ENCODE data around the gene METRNL. TPM values are rescaled to one million over a fixed set of nuclear protein-coding genes. Genes with fewer than 3 reads are reported as not detected.
A peak's percentile ranks its signal among the peaks of the same experiment; 100 is the strongest.

The METRNL gene
- total and polyA plus RNA-seq, 8 donors: 12.7 to 61.8 (median 19.2) TPM

GRCh38 chr17:83115202-83115651 lies 35.8 kb downstream of the METRNL start:
- intact Hi-C loops (cut with DNase I): no loop called here
- peaks cover 0 to 9% of the 10 kb centered on the region in 2 donors for H3K4me1 ChIP-seq
- peak in 1 of 4 donors; percentile 71 for DNase-seq
- no peak overlapping the region for H3K4me3 ChIP-seq
- H3K36me3 ChIP-seq: no peaks in the 10 kb centered on the region
- peaks cover 0 to 25% of the 10 kb centered on the region in 2 donors for H3K27me3 ChIP-seq
- no peak for ATAC-seq
- H3K9me3 ChIP-seq: no peaks in the 10 kb centered on the region
- TF ChIP-seq CTCF (IDR thresholded peaks at IDR 0.05): no peak
- H3K27ac ChIP-seq: no peak overlapping the region

- H3K4me3 ChIP-seq: no peak overlapping the region
- no peak for TF ChIP-seq CTCF (IDR thresholded peaks at IDR 0.05)
- peaks cover 0 to 8% of the 10 kb centered on the region in 2 donors for H3K4me1 ChIP-seq
- DNase-seq (peak in 1 of 4 donors; percentile 52), ATAC-seq (no peak)
- peaks cover 0 to 25% of the 10 kb centered on the region in 2 donors for H3K27me3 ChIP-seq
- no peak overlapping the region for H3K27ac ChIP-seq
- intact Hi-C loops (cut with DNase I): no loop called here
- H3K36me3 ChIP-seq: no peaks in the 10 kb centered on the region
- no peaks in the 10 kb centered on the region for H3K9me3 ChIP-seq
Measured at GRCh38 chr17:83115832-83116231, 36.4 kb downstream of the METRNL start.

DNA sequence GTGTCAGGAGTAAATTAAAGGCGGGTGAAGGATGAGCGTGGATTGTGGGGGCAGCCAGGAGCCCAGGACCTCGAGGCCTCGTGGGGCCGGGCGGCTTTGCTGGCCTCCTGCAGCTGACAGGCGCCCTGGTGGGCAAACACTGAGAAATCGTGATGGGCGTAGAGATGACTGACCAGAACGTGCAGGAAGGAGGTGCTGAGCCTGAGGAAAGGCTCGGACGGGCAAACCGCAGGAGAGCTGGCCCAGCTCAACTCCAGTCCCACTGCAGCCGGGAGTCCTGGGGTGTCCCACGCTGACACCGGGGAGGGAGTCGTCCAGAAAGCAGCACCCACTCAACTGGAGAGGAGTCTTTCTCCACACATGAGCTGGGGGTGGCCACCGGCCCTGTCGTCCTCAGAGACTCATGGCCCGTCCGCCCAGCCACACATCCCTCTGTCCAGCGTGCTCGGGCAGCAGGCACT lies 36.9 kb downstream of the METRNL start:
- Histone ChIP-seq H3K36me3 (no peaks in the 10 kb centered on the region), H3K4me3 (no peak overlapping the region), H3K4me1 (peaks cover 0 to 7% of the 10 kb centered on the region in 2 donors), H3K27ac (no peak overlapping the region), H3K9me3 (no peaks in the 10 kb centered on the region), H3K27me3 (peaks cover 0 to 23% of the 10 kb centered on the region in 2 donors)
- ATAC-seq: no peak
- DNase-seq: peak in 2 of 4 donors; percentile 10 to 73
- intact Hi-C loops (cut with DNase I): no loop called here
- TF ChIP-seq CTCF (IDR thresholded peaks at IDR 0.05): no peak

GRCh38 chr17:83116783-83117555 lies 37.6 kb downstream of the METRNL start:
- DNase-seq: peak in 2 of 4 donors; percentile 18 to 37
- no peak for TF ChIP-seq CTCF (IDR thresholded peaks at IDR 0.05)
- Histone ChIP-seq H3K36me3 (no peaks in the 10 kb centered on the region), H3K4me3 (no peak overlapping the region), H3K27me3 (peaks cover 0 to 22% of the 10 kb centered on the region in 2 donors), H3K27ac (no peak overlapping the region), H3K4me1 (peaks cover 0 to 7% of the 10 kb centered on the region in 2 donors), H3K9me3 (no peaks in the 10 kb centered on the region)
- ATAC-seq: no peak
- intact Hi-C loops (cut with DNase I): no loop called here

- no peaks in the 10 kb centered on the region for H3K9me3 ChIP-seq
- H3K27ac ChIP-seq: no peak overlapping the region
- TF ChIP-seq CTCF (IDR thresholded peaks at IDR 0.05): no peak
- DNase-seq (no peak), ATAC-seq (no peak)
- H3K4me1 ChIP-seq: peaks cover 0 to 7% of the 10 kb centered on the region in 2 donors
- no peaks in the 10 kb centered on the region for H3K36me3 ChIP-seq
- intact Hi-C loops (cut with DNase I): no loop called here
- H3K27me3 ChIP-seq: peaks cover 0 to 24% of the 10 kb centered on the region in 2 donors
- no peak overlapping the region for H3K4me3 ChIP-seq
Measured at GRCh38 chr17:83117583-83117982, 38.2 kb downstream of the METRNL start.
